ENCODE measurements around the gene TANGO6.

Gene TANGO6

GRCh38 chr16:68866933-68867332 lies 23.6 kb downstream of the TANGO6 start:
- no peak overlapping the region for H3K27ac ChIP-seq
- TF ChIP-seq ZFX (IDR thresholded peaks at IDR 0.05; ENCODE audit: borderline replicate concordance) (no peak), CTCF (IDR thresholded peaks at IDR 0.05) (no peak)

- TF ChIP-seq CTCF (IDR thresholded peaks at IDR 0.05) (no peak), ZFX (IDR thresholded peaks at IDR 0.05; ENCODE audit: borderline replicate concordance) (no peak)
- H3K27ac ChIP-seq: no peak overlapping the region
Observed at GRCh38 chr16:68869492-68870088, 26.3 kb downstream of the TANGO6 start.

GRCh38 chr16:68873635-68874471 lies 30.5 kb downstream of the TANGO6 start:
- H3K27ac ChIP-seq: no peak overlapping the region
- TF ChIP-seq ZFX (IDR thresholded peaks at IDR 0.05; ENCODE audit: borderline replicate concordance) (no peak), CTCF (IDR thresholded peaks at IDR 0.05) (no peak)

- TF ChIP-seq ZFX (IDR thresholded peaks at IDR 0.05; ENCODE audit: borderline replicate concordance) (no peak), CTCF (IDR thresholded peaks at IDR 0.05) (no peak)
- H3K27ac ChIP-seq: no peak overlapping the region
Observed at GRCh38 chr16:68875871-68876270, 32.5 kb downstream of the TANGO6 start.

- TF ChIP-seq ZFX (IDR thresholded peaks at IDR 0.05; ENCODE audit: borderline replicate concordance) (no peak), CTCF (IDR thresholded peaks at IDR 0.05) (no peak)
- H3K27ac ChIP-seq: no peak overlapping the region
Observed at GRCh38 chr16:68883685-68884084, 40.4 kb downstream of the TANGO6 start.

- TF ChIP-seq CTCF (IDR thresholded peaks at IDR 0.05) (no peak), ZFX (IDR thresholded peaks at IDR 0.05; ENCODE audit: borderline replicate concordance) (no peak)
- 0 out of 2 replicates have a peak overlapping the region, but pooled peaks have one; percentile 7 for H3K27ac ChIP-seq
Observed at GRCh38 chr16:68884401-68884800, 41.1 kb downstream of the TANGO6 start.
